Right renal cortex interstitium (tissue), 3 donors: Measurements from ENCODE around the gene TMEM158. TPM values are rescaled to one million over a fixed set of nuclear protein-coding genes. Genes with fewer than 3 reads are reported as not detected.

Experiments used
- DNase-seq, 3 donors: peaks; one replicate each; pipeline ENCODE4 v3.0.0-alpha.2; 2013; ENCODE audit warnings: low read depth in 3 of 3, low spot score in 2 of 3
- polyA plus RNA-seq, 3 donors: library from polyadenylated mRNA; unstranded; fragments of 120-200 nt; gene quantifications; one replicate each; pipeline ENCODE4 v1.2.1, GENCODE V29; 2013; ENCODE audit not compliant: insufficient read length in 3 of 3

Gene TMEM158
- polyA plus RNA-seq, 3 donors = 5.3 to 5.5 (median 5.4) TPM

DNA sequence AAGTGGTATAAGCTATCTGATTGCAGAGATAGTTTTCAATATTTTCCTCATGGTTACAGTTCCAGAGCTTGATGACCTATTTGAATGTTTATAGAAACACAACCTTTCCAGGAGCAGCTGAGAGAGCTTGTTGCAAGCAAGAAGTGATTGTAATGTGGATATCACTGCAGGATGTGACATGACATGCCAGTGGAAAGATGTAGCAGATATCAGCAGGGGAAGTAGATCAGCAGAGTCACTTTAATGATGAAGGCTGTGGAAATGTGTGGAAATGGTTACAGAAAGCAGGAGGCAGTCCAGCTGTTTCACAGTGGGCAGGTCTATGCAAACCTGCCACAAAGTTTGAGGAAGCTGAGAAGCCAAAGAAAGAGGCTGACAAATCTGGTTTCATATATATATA is 21.0 kb downstream of the TMEM158 start:
- DNase-seq = no peak

DNA sequence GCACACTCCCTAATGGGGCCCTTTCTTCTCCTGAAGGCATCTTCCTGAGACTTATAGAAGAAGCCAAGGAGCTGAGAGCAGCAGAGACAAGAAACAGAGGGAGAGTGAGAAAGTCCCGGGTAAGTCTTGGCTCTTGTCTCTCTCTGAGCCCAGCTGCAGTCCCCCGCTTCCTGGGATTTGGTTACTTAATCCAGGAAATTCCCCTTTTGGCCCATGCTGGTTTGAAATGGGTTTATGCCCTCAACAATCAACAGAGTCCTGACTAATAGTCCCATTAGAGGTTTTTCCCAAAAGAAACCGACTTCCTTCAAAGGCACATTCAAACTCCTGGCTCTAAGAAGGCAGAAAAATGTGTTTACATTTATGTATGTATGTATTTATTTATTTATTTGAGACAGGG is 22.0 kb downstream of the TMEM158 start:
- DNase-seq = no peak

DNA sequence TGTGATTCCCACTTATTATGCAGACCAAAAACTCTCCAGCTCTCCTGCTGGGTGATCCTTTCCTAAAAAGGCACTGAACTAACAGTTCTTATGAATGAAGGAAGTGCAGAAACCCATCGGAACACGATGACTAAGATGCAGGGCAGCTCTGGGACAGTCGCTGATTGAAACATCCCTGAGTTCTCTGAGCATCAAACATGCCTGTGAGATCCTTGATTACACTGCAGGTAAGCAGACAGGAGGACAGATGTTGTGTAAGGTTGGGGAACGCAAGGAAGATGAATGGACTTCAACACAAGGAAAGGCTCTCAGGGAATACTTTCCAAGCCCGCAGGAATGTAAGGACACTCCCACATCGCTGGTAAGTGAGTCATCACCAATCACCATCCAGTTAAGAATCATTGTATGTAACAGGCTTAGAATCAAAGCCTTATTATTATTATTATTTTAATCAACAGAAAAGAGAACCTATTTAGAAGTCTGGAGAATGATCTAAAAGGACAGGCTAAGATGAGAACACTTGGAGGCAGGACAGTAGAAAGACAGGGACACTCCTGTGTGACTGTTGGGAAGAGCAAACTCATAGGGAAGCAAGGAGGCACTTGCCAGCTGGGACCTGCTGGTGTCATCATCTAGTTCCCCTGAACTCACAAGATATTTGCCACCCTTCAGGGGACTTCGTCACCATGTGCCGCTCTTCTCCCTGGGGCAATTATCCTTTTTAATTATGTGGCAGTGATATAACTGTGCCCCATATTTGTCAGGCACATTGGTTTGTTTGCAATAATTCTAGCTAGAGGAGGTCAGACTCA is 26.0 kb downstream of the TMEM158 start:
- no peak for DNase-seq

DNA sequence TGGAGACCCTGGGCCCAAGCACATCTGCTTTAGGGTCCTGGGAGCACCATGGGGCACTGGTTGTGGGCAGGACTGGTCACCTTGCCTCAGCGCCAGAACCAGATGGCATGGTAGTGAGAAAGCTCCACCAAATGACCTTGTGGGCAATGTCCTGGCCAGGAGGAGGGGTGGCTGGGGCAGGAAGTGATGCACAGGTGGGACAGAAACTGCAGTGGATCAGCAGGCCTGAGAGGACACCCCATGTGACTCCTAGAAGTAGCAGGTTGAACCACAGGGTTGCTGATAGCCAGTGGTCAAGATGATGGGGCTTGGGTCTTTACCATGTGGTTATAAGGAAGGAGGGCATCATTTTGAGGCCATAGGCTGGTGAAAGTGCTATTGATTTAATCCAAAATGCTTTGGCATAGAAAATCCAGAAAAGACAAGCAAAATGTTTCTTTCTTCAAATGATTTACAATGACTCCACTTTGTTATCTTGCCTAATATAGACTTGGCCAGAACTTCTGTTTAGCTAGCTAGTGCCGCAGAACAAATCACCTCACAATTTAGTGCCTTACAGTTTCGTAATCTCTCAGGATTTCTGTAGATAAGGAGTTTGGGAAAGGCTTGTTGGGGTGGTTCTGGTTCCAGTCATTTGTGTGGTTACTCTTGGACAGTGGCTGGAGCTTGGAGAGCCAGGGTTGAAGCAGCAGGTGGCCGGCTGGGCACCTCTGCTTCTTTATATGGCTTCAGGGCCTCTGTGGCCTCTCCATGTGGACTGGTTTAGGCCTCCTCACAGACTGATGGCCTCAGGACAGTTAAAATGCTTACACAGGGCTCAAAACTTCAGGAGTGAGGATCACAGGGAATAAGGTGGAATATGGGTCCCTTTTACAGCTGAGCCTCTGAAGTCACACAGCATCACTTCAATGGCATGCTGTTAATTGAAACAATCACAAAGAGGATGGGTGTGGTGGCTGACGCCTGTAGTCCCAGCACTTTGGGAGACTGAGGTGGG is 27.5 kb downstream of the TMEM158 start:
- DNase-seq = no peak

DNA sequence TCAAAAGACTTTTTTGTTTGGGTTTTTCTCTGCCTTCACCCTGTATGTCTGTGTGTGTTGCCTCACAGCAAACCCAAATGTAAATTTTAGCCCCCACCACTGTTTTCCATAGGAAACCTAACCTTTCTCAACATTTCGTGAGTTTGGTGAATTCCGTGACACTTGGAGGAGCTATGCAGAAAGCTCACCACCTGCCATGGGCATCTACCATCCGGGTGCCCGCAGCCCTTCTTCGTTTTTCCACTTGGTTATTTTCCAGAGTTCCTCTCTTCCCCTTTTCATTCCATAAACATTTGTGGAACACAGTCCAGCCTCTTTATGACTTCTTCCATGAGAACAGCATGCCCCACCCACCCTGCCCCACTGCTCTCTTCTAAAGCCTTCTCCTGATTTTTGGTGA is 31.3 kb downstream of the TMEM158 start:
- DNase-seq = no peak

- no peak for DNase-seq
Measured at GRCh38 chr3:45191924-45192417, 34.1 kb downstream of the TMEM158 start.

DNA sequence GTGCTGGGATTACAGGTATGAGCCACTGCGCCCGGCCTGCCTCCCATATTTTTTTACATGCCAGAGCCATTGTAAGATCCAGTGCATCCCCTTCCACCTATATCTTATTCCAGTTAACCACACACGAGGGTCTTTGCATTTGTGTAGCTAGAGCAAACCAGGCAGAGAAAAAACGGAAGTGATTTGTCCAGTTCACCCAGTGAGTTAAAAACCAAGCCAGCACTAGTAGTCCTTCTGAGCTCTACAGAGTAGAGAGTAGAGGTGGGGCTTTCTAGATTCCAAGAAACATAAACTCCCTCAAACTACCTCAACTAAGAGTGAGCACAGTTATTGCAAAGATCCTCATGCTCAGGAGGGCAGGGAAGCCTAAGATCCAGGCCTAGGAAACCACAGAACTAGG is 34.7 kb downstream of the TMEM158 start:
- DNase-seq = no peak

DNA sequence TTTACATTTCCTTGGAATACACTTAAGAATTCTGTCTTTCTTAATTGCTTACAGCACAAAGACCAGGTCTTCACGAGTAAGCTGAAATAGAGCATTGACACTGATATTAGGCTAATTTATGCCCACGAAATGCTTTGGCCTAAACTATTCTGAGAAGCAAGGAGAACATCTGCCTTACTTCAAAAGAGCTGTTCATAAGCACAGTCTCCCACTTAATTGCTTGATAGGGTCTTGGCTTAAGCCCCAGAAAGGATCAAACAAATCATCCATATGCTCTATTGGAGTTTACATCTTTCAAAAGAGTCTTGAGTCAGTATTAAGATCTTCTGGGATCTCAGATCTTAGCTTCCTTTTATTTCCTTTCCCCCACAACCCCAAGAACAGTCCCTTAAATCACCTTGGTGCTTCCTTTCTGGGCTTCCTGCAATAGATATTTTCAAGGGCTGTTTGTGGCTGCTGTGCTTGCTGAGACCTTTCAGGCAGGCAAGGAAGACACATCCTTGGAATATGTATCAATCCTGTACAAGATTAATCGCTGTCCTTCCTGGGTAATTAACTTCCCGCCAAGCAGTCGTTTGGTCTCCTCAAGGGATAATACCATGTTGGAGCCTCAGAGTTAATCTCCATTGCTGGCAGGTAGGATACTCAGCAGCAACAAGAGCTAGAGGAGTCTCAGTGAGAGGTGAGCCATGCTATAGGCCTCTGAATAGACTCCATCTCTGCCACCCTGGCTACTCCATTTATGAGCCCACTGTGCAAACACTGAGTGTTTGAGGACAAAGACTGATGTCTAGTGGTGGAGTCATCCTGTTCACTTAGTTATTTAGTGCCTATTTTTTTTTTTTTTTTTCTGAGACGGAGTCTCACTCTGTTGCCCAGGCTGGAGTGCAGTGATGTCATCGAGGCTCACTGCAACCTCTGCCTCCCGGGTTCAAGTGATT is 37.1 kb downstream of the TMEM158 start:
- no peak for DNase-seq

GRCh38 chr3:45187694-45188141 is 38.4 kb downstream of the TMEM158 start:
- DNase-seq = no peak

GRCh38 chr3:45186871-45187270 is 39.2 kb downstream of the TMEM158 start:
- no peak for DNase-seq

DNA sequence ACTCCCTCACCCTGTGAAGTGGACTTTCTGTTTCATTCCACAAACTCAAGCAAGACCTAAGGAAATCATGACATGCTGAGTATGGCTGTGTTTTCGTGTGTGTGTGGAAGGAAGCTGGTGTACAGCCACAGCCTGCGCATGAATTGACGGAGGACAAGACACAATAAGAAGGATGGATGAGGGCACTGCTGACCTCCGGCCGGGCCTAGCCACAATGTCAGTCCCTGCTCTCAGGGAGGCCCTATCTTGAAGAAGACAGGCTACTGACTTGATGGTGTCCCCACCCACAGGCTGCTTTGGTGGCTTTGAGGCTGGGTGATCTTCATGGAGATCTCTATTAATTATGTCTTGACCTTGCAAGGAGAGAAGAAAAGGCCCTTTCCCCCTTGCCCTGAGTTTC is 40.6 kb downstream of the TMEM158 start:
- DNase-seq = no peak

DNA sequence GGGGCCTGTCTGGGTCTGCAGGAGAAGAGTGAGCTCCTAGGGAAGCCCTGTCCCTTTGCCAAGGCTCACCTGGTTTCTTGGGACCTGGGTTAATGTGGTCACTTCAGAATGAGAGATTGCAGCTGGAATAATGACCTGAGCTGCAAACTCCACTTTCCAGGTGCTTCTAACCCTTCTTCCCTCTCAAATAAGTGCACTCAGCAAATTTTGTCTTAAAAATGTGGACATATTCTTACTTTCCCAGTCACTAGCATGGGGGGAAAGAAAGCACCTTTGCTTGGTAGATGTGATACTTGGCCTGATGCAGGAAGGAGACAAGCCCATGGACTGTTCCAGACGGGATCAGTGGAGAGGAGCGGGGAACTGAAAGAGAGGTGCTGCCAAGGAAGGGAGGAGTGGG is 41.0 kb downstream of the TMEM158 start:
- DNase-seq = no peak

- no peak for DNase-seq
Measured at GRCh38 chr3:45183872-45184262, 42.2 kb downstream of the TMEM158 start.

DNA sequence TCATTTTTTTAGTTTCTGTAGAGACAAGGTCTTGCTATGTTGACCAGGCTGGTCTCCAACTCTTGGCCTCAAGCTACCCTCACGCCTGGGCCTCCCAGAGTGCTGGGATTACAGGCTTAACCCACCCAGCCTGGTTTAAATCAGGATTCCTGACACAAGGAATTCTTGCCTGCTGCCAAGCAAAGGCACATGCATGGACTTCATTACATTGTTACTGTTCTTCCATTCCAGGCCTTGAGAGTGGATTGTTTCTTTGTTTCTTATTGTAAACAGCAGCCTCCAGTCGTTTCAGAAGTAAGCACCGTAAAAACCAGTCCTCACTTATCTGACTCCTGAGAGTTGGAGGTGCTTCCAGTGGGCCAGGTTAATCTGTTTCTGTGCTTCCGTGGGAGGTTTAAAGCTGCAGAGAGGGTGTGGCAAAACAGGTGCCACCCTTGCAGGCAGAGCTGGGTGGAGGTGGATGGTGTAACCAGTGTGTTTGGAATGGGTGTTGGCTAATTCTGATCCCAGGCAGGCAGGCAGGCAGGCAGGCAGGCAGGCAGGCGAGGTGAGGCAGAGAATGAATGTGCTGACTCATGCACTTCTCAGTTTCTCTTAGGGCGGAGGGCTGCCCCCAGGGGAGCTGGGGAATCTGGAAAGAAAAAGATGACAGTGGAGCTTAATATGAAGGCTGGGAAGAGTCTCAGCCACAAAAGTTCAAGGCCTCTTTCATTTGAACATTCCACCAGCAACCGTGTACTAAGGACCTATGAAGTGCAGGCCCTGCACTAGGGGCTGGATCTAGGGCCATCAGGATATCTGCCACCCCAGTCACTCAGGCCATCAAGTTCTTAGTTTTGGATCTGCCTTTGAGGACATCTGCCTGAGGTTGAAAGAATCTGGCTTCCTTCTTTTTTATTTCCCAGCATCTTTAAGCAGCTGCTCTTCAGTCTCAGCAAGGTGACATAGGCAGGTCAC is 42.9 kb downstream of the TMEM158 start:
- no peak for DNase-seq

DNA sequence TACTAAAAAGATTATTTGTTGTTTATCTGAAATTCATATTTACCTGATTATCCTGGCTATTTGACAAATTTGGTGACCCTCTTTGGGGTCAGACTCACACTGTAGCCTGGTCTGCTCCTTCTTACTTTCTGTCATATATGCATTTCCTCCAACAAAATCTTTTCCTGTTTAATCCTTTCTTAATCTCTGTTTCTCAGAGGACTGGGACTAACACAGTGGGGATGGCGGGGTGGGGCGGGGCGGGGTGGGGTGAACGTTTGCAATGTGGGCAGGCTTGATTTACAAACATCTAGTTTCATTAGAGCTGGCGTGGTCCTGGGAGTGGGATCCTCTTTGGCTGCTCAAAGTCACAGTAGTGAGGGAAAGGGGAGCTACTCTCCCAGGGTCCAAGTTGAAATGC is 44.6 kb downstream of the TMEM158 start:
- DNase-seq = no peak

GRCh38 chr3:45180899-45181298 is 45.2 kb downstream of the TMEM158 start:
- no peak for DNase-seq

GRCh38 chr3:45180051-45180450 is 46.0 kb downstream of the TMEM158 start:
- DNase-seq = no peak

GRCh38 chr3:45179163-45179562 is 46.9 kb downstream of the TMEM158 start:
- no peak for DNase-seq
